ENCODE results near the gene SHROOM3. TPM values are rescaled to one million over a fixed set of nuclear protein-coding genes. Genes with fewer than 3 reads are reported as not detected.

Gene SHROOM3
- total RNA-seq, 3 donors from 2014 or later = 105 to 263 (median 158) TPM

GRCh38 chr4:76582074-76582816 is 147.2 kb downstream of the SHROOM3 start:
- no peak overlapping the region for H3K4me3 ChIP-seq
- intact Hi-C loops (cut with DNase I, micrococcal nuclease) = no loop called here
- DNase-seq (no peak), ATAC-seq (no peak)
- H3K9me3 ChIP-seq = no peaks in the 10 kb centered on the region
- TF ChIP-seq, protein P1, sequence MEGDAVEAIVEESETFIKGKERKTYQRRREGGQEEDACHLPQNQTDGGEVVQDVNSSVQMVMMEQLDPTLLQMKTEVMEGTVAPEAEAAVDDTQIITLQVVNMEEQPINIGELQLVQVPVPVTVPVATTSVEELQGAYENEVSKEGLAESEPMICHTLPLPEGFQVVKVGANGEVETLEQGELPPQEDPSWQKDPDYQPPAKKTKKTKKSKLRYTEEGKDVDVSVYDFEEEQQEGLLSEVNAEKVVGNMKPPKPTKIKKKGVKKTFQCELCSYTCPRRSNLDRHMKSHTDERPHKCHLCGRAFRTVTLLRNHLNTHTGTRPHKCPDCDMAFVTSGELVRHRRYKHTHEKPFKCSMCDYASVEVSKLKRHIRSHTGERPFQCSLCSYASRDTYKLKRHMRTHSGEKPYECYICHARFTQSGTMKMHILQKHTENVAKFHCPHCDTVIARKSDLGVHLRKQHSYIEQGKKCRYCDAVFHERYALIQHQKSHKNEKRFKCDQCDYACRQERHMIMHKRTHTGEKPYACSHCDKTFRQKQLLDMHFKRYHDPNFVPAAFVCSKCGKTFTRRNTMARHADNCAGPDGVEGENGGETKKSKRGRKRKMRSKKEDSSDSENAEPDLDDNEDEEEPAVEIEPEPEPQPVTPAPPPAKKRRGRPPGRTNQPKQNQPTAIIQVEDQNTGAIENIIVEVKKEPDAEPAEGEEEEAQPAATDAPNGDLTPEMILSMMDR (IDR thresholded peaks at IDR 0.05) = no peak
- no peaks in the 10 kb centered on the region for H3K36me3 ChIP-seq (ENCODE audit: low read depth)
- peaks cover 17% of the 10 kb centered on the region for H3K4me1 ChIP-seq (ENCODE audit: low read depth)

GRCh38 chr4:76582817-76583087 is 147.7 kb downstream of the SHROOM3 start:
- no peak for DNase-seq
- ATAC-seq = no peak
- intact Hi-C loops (cut with DNase I, micrococcal nuclease) = no loop called here

DNA sequence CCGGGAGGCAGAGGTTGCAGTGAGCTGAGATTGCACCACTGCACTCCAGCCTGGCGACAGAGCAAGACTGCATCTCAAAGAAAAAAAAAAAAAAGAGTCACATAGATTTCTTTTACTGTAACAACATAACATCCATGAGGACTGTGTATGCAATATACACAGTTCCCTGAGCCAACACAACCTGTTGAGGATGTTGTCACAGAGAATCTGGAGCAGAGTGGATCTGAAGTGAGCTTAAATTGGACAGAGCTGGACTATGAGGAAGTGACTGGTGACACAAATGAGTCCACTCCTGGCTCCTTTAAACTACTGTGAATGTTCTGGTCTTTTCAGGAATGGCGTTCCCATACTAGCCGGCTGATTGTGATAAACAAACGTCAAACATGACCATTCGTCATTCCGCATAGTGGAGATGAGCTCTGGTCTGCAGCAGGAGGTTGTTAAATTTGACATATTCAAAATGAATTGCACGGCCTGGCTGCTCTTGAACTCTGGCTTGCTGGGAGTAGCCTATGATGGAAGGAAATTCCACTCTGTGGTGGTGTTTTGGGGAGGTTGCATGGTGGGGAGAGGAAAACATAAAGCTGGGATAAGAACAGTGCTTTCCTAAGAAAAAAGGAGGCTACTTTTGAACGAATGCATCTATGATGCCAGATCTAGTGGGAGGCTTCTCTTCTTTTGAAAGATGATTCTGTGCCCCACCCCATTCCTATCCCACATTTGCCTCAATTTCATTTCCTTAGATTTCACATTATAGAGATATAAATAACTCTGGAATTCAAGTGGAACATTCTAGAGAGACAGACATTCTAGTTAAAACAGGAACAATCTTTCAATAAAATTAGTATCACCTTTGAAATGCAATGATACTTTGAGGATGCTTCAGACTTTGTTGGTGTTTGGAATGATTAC is 149.5 kb downstream of the SHROOM3 start:
- ATAC-seq (no peak), DNase-seq (no peak)
- Histone ChIP-seq H3K4me3 (no peak overlapping the region), H3K9me3 (no peaks in the 10 kb centered on the region), H3K4me1 (ENCODE audit: low read depth) (peaks cover 22% of the 10 kb centered on the region), H3K36me3 (ENCODE audit: low read depth) (no peaks in the 10 kb centered on the region)
- TF ChIP-seq, protein P1 (IDR thresholded peaks at IDR 0.05) = no peak
- intact Hi-C loops (cut with DNase I, micrococcal nuclease) = no loop called here

More at GRCh38 chr4:76582817-76583087, 147.7 kb downstream of the SHROOM3 start:
- TF ChIP-seq, protein P1 (IDR thresholded peaks at IDR 0.05) = no peak
- no peak overlapping the region for H3K4me3 ChIP-seq
- H3K4me1 ChIP-seq (ENCODE audit: low read depth) = peaks cover 17% of the 10 kb centered on the region
- H3K36me3 ChIP-seq (ENCODE audit: low read depth) = no peaks in the 10 kb centered on the region
- no peaks in the 10 kb centered on the region for H3K9me3 ChIP-seq

DNA sequence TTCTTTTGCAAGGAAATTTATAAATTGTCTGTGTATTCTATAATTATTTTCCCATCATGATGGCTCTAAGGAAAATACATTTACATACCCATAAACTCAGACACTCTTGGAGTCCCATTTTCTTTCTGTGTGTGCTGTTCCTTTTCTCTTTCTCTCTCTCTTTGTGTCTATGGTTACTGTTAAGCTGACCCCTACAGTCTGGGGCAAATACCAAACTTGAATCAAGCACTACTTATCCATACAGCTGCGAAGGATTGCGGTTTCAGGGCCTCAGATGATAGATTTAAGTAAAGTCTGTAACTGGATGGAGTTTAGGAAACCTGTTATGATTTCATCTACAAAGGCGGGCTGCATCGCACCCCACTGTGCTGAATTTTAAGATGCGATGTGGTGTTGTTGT is 150.2 kb downstream of the SHROOM3 start:
- H3K4me1 ChIP-seq (ENCODE audit: low read depth) = peaks cover 30% of the 10 kb centered on the region
- no peaks in the 10 kb centered on the region for H3K9me3 ChIP-seq
- ATAC-seq (no peak), DNase-seq (no peak)
- H3K36me3 ChIP-seq (ENCODE audit: low read depth) = no peaks in the 10 kb centered on the region
- no peak overlapping the region for H3K4me3 ChIP-seq
- TF ChIP-seq, protein P1 (IDR thresholded peaks at IDR 0.05) = no peak
- intact Hi-C loops (cut with DNase I, micrococcal nuclease) = no loop called here

DNA sequence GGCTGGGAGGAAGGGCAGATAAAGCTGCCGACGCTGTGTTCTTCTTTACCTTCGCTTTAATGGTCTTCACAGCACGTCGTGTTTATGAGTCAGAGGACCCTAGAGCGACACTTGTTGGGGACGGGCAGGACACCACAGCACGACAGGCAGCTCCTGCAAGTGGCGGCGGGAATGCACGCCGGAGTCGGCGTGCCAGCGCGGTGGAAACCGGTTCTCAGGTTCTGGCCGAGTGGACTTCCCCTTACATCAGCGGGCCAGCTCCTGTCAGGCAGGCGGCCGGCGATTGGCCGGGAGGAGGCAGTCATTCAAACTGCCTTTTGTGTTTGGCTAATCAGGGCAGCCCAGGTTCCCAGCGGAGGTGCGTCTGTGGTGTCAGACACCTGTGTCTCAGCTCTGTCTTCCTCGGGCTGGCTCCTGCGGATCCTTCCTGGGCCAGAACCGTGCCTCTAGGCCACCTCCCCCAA is 150.9 kb downstream of the SHROOM3 start:
- H3K36me3 ChIP-seq (ENCODE audit: low read depth) = no peaks in the 10 kb centered on the region
- H3K4me3 ChIP-seq = no peak overlapping the region
- DNase-seq (peak; percentile 93 to 95 (median 93)), ATAC-seq (peak; percentile 91)
- TF ChIP-seq, protein P1 (IDR thresholded peaks at IDR 0.05) = no peak
- peaks cover 33% of the 10 kb centered on the region for H3K4me1 ChIP-seq (ENCODE audit: low read depth)
- H3K9me3 ChIP-seq = no peaks in the 10 kb centered on the region
- intact Hi-C loops (cut with DNase I, micrococcal nuclease) = no loop called here

Data from mucosa of descending colon (tissue), 3 donors.